Activated naive CD8-positive, alpha-beta T cell treated with anti-CD3 and anti-CD28 coated beads for 36 hours (primary cell): ENCODE measurements around the gene ADAM17. TPM values are rescaled to one million over a fixed set of nuclear protein-coding genes. Genes with fewer than 3 reads are reported as not detected.
"Not testable (repeated sequence)": the region's sequence is repeated elsewhere in the genome, so short reads cannot be mapped to it uniquely, and the experiment has no call there.

Source experiments
- DNase-seq: peaks from one replicate; pipeline ENCODE4 v3.0.0; 2021
- H3K27ac Mint-ChIP-seq: one replicate; pipeline ENCODE4 v1.8.0; 2022; ENCODE audit warnings: mild to moderate bottlenecking, moderate library complexity, mixed read lengths
- H3K27me3 Mint-ChIP-seq: one replicate; pipeline ENCODE4 v1.8.0; 2022; ENCODE audit warnings: mild to moderate bottlenecking, mixed read lengths
- H3K36me3 Mint-ChIP-seq: one replicate; pipeline ENCODE4 v1.8.0; 2021; ENCODE audit warnings: mild to moderate bottlenecking, mixed read lengths
- H3K4me1 Mint-ChIP-seq: one replicate; pipeline ENCODE4 v1.8.0; 2021; ENCODE audit warnings: mixed read lengths
- H3K4me3 Mint-ChIP-seq: one replicate; pipeline ENCODE4 v1.8.0; 2022; ENCODE audit warnings: mild to moderate bottlenecking, moderate library complexity, mixed read lengths
- H3K9me3 Mint-ChIP-seq: one replicate; pipeline ENCODE4 v1.8.0; 2022; ENCODE audit warnings: mixed read lengths
- total RNA-seq, 2 experiments: library from RNA; stranded (reverse); gene quantifications; one replicate each; pipeline ENCODE4 v1.2.3, GENCODE V29; 2021

The ADAM17 gene
- total RNA-seq, 2 experiments from 2014 or later, result 13.4 to 14.5 TPM

DNA sequence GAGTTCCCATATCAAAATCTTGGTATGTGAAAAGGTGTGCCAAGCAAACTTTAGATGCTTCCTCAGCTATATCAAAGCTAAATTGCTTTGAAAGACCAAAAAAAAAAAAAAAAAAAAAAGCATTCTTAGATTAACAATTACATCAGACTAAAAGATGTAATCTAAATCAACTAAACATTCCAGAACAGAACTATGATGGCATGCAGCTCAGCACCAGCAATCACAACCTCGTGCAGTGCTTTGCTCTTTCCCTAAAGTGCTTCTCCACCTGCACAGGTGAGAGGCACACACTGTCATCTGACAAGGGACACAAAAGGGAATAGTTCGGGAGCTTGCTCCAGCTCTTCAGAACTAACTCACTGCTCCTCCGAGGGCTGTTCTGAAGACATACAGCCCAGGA lies 37.5 kb downstream of the ADAM17 start:
- Mint-ChIP-seq H3K4me3 (no peak overlapping the region), H3K36me3 (peaks cover 30% of the 10 kb centered on the region), H3K9me3 (no peaks in the 10 kb centered on the region), H3K4me1 (peaks cover 2% of the 10 kb centered on the region), H3K27ac (no peak overlapping the region), H3K27me3 (no peaks in the 10 kb centered on the region)
- no peak for DNase-seq

DNA sequence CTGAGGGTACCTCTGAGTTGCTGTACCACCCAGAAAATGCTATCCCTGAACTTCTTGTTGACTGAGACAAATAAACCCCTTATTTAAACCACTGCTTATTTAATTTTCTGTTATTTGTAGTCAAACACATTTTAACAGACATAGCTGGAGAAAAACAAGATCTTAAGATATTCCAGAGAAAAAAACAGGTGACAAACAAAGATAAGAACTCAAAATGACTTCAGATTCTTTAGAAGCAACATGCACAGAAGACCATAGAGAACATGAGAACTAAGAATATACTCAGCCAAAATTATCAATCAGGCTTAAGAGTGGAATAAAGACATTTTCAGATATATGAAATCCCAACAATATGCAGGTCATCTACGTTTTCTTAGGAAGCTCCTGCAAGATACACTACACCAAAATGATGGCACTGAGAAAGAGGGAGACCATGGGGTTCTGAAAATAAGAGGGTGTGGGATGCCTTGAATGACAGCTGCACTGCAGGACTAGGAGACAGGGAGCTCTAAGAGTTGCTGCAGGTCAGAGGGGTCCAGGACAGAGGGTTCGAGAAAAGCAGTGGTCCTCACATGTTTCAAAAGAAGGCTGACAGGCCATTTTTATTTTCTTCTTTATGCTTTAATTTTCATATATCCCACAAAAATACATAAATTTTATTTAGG lies 38.4 kb downstream of the ADAM17 start:
- H3K4me3 Mint-ChIP-seq, result no peak overlapping the region
- H3K4me1 Mint-ChIP-seq, result peaks cover 2% of the 10 kb centered on the region
- H3K27ac Mint-ChIP-seq, result no peak overlapping the region
- no peaks in the 10 kb centered on the region for H3K27me3 Mint-ChIP-seq
- no peak for DNase-seq
- no peaks in the 10 kb centered on the region for H3K9me3 Mint-ChIP-seq
- peaks cover 31% of the 10 kb centered on the region for H3K36me3 Mint-ChIP-seq

DNA sequence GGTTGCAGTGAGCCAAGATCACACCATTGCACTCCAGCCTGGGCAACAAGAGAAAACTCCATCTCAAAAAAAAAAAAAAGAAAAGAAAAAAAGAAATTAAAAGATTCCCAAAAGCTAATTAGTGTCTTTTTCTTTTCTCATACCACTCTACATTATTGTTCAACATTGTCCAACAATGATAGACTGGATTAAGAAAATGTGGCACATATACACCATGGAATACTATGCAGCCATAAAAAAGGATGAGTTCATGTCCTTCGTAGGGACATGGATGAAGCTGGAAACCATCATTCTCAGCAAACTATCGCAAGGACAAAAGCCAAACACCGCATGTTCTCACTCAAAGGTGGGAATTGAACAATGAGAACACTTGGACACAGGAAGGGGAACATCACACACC lies 41.7 kb downstream of the ADAM17 start:
- not testable (repeated sequence) for H3K27me3 Mint-ChIP-seq, H3K9me3 Mint-ChIP-seq, H3K4me1 Mint-ChIP-seq, H3K27ac Mint-ChIP-seq, H3K4me3 Mint-ChIP-seq, DNase-seq
- peaks cover 28% of the 10 kb centered on the region for H3K36me3 Mint-ChIP-seq

DNA sequence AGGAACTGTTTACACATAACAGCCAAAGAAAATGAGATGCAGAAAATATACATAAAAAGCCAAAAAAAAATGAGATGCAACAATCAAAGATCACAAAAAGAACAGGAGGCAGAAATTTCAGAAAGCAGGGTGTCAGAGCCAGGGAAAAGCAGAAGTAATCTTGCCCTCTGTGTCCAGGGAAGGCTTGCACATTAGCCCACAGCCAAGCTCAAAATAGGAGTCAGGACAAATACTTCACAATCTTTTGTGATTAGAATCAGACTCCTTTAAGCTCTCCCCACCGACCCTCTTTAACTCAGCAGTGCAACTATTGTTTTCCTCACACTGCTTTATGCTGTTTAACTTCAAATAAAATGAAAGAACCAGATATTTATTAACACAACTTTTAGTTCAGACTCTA lies 46.7 kb downstream of the ADAM17 start:
- H3K27ac Mint-ChIP-seq, result no peak overlapping the region
- H3K4me1 Mint-ChIP-seq, result peaks cover 2% of the 10 kb centered on the region
- H3K4me3 Mint-ChIP-seq, result no peak overlapping the region
- H3K27me3 Mint-ChIP-seq, result no peaks in the 10 kb centered on the region
- H3K9me3 Mint-ChIP-seq, result no peaks in the 10 kb centered on the region
- no peak for DNase-seq
- peaks cover 17% of the 10 kb centered on the region for H3K36me3 Mint-ChIP-seq

DNA sequence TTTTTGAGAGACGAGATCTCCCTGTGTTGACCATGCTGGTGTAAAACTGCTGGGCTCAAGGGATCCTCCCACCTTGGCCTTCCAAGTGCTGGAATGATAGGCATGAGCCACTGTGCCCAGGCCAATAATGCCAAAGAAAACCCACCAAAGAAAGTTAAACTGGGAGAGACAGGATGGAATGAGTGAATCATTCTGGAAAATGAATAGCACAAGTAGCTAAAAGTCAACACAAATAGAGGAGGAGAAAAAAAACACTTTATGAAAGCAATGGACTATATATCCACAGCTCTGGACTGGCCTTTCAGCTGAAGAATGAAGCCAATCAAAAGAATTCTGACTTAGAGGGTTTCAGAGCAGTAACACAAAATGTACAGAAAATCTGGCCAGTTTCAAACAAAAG lies 57.4 kb downstream of the ADAM17 start:
- no peak overlapping the region for H3K4me3 Mint-ChIP-seq
- no peaks in the 10 kb centered on the region for H3K9me3 Mint-ChIP-seq
- H3K27ac Mint-ChIP-seq, result peak overlapping the region; percentile 25
- H3K4me1 Mint-ChIP-seq, result peaks cover 20% of the 10 kb centered on the region
- H3K27me3 Mint-ChIP-seq, result no peaks in the 10 kb centered on the region
- no peak for DNase-seq
- H3K36me3 Mint-ChIP-seq, result peaks cover 28% of the 10 kb centered on the region

DNA sequence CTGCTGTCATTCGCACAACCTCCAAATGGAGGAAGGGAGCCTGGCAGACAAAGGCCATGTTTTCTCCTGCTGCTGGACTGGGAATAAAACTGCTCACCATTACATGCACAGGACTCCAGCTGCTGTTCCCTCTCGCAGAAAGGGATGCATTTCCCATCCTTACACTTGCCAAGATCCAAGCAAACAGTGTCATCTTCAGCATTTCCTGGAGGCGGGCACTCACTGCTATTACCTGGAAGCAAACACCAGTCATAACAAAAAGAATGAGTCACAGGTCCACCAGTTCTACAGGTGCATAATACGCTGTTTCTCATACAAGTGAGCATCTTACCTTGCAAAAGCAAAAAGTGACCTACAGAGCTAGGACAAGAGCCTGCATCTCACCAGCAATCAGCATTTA lies 58.6 kb downstream of the ADAM17 start:
- Mint-ChIP-seq H3K27me3 (no peaks in the 10 kb centered on the region), H3K4me1 (peaks cover 20% of the 10 kb centered on the region), H3K9me3 (no peaks in the 10 kb centered on the region), H3K27ac (peak overlapping the region; percentile 80), H3K4me3 (no peak overlapping the region), H3K36me3 (peaks cover 32% of the 10 kb centered on the region)
- no peak for DNase-seq

DNA sequence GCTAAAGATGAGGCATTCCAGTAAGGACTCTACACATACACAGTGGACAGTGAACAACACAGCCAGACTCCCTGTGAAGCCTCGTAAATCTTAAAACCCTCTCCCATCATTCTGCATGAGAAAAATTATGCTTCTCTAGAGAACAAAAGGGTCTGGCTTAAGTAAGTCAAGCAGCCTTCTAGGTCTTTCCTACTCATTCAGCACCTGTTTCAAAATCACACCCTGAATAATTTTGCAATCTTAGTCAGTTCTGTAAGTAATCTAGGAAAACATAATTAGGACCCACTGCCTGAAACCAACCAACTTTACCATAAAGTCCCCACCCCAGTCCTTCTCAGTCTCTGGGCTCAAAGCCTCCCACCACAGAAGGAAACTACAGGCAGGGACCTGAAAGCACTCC lies 61.5 kb downstream of the ADAM17 start:
- Mint-ChIP-seq H3K27me3 (no peaks in the 10 kb centered on the region), H3K4me1 (peaks cover 23% of the 10 kb centered on the region), H3K27ac (peak overlapping the region; percentile 32), H3K9me3 (no peaks in the 10 kb centered on the region), H3K4me3 (no peak overlapping the region), H3K36me3 (peaks cover 23% of the 10 kb centered on the region)
- DNase-seq, result no peak

DNA sequence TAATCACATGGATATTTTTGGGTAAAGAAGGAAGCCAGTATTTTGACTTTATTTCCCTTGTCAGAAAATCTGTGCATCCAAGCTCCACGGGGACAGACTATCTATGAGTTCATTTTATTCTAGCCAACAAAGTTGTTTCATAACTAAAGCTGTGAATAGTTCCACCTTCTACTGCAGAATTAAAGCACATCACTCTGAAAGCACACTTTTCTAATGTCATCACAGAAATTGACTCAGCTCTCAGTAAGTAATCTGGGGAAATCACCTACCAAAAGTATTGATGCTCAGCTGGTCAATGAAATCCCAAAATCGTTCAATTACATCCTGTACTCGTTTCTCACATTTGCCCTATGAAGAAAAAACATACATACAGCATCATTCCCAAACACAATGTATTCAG lies 62.2 kb downstream of the ADAM17 start:
- peaks cover 22% of the 10 kb centered on the region for H3K36me3 Mint-ChIP-seq
- H3K27ac Mint-ChIP-seq, result peak overlapping the region; percentile 39
- H3K4me1 Mint-ChIP-seq, result peaks cover 29% of the 10 kb centered on the region
- no peak for DNase-seq
- H3K4me3 Mint-ChIP-seq, result no peak overlapping the region
- H3K9me3 Mint-ChIP-seq, result no peaks in the 10 kb centered on the region
- no peaks in the 10 kb centered on the region for H3K27me3 Mint-ChIP-seq

DNA sequence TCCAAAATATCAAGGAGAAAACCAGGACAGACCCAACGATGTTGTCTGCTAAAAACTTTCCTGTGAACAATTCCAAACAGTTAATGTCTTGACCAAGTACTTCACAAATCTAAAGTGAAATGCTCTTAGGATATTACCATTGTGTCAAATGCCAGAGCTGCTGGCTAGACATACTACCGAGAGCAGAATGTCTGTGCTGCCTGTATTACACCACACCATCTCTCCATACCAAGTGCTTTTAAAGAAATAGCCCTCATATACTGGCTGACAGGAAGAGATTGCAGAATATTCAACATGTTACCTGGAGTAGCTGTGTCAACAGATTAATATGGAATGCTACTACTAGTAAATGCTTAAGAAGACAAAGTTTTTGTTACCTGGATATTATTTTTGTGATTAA lies 62.7 kb downstream of the ADAM17 start:
- no peaks in the 10 kb centered on the region for H3K9me3 Mint-ChIP-seq
- no peak overlapping the region for H3K27ac Mint-ChIP-seq
- H3K4me3 Mint-ChIP-seq, result no peak overlapping the region
- peaks cover 23% of the 10 kb centered on the region for H3K36me3 Mint-ChIP-seq
- no peaks in the 10 kb centered on the region for H3K27me3 Mint-ChIP-seq
- H3K4me1 Mint-ChIP-seq, result peaks cover 30% of the 10 kb centered on the region
- DNase-seq, result no peak

DNA sequence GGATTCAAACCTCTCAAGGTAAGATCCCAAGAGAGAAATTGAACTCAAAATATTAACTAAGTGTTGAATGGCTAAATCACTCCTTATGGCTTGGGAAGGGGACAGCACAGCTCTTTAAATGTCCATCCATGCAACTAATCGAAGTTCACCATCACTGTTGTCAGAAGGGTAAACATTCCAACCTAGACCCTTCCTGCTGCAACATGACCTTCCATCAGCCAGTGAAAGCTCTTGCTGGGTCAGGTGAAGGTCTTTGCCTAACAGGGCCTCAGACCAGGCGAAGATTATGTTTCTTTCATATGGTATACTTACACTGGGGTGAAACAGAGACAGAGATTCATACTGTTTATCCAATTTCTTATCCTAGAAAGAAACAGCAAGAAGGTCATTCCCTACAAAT lies 64.8 kb downstream of the ADAM17 start:
- no peak overlapping the region for H3K4me3 Mint-ChIP-seq
- H3K36me3 Mint-ChIP-seq, result peaks cover 24% of the 10 kb centered on the region
- H3K4me1 Mint-ChIP-seq, result peaks cover 28% of the 10 kb centered on the region
- DNase-seq, result no peak
- no peaks in the 10 kb centered on the region for H3K27me3 Mint-ChIP-seq
- no peaks in the 10 kb centered on the region for H3K9me3 Mint-ChIP-seq
- H3K27ac Mint-ChIP-seq, result no peak overlapping the region

DNA sequence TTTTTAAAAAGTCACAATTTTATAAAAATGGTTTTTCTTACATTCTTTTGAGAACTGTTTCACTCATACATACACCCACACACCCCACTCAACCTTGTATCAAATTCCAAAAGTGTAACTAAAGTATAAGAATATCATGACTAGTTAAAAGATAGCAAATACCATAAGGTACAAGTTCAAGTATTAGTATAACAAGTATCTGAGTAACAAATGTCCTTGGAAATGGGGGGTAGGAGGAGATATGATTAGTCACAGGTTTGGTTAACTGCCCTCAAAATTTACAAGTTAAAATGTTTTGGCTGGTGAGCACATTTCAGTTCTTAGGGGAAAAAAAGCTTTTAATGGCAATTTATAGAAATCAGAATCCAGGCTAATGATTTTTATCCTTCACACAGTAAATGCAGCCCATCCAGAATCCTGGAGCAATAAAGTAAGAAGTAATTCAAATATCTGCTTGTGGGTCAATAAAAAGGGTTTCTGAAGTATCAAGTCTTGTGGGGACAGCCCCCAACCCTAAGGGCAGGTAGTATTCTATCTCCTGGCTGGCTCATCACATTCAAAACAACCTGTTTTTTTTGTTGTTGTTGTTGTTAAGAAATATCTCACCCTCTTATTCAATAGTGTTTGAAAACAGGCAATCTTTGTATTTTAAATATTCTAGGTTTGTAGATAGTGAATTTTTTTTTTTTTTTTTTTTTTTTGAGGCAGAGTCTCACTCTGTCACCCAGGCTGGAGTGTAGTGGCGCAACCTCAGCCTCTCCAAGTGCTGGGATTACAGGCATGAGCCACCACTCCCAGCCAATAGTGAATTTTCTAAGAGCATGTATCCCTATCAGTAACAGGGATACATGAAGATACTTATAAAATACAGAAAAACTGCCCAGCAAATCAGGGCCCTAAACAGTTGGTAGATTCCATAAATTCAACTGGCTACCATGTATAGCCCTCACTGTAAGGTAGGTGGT lies 66.8 kb downstream of the ADAM17 start:
- peaks cover 21% of the 10 kb centered on the region for H3K4me1 Mint-ChIP-seq
- peak overlapping the region; percentile 44 for H3K27ac Mint-ChIP-seq
- H3K36me3 Mint-ChIP-seq, result peaks cover 28% of the 10 kb centered on the region
- no peak for DNase-seq
- H3K27me3 Mint-ChIP-seq, result no peaks in the 10 kb centered on the region
- no peak overlapping the region for H3K4me3 Mint-ChIP-seq
- H3K9me3 Mint-ChIP-seq, result no peaks in the 10 kb centered on the region

DNA sequence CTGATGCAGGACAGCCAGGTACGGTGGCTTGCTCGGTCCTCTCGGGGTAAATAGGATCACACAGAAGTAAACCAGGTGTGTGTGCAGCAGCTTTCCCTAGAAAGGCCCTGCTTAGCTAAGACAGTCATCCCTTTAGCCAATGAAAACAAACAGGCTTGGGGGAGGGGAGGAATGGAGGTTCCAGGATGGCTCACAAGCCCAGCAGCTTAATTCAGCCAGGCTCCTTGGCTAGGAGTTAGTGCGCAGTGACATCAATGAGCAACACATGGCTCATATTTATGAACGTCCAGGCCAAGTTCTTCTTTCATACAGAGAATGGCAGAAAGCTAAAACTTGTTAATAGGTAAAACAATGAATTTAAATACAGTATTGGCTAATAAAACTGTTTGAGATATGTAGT lies 71.1 kb downstream of the ADAM17 start:
- Mint-ChIP-seq H3K36me3 (peaks cover 23% of the 10 kb centered on the region), H3K27ac (no peak overlapping the region), H3K9me3 (no peaks in the 10 kb centered on the region), H3K4me3 (no peak overlapping the region), H3K4me1 (peaks cover 17% of the 10 kb centered on the region), H3K27me3 (no peaks in the 10 kb centered on the region)
- no peak for DNase-seq

DNA sequence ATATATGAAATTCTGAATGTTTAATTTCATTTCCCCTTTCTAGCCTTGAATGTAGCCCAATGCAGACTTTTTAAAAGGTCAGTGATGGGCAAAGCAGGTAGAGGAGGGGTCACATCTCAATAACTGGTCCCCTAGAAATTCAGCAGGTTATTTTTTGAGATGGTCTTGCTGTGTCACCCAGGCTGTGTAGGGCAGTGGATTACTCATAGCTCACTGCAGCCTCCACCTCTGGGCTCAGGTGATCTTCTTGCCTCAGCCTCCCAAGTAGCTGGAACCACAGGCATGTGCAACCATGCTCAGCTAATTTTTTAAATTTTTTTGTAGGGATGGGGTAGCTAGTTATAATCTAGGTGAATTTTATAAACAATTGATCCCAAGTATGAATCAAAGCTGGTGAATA lies 72.5 kb downstream of the ADAM17 start:
- Mint-ChIP-seq H3K36me3 (peaks cover 28% of the 10 kb centered on the region), H3K9me3 (no peaks in the 10 kb centered on the region), H3K27ac (no peak overlapping the region)

DNA sequence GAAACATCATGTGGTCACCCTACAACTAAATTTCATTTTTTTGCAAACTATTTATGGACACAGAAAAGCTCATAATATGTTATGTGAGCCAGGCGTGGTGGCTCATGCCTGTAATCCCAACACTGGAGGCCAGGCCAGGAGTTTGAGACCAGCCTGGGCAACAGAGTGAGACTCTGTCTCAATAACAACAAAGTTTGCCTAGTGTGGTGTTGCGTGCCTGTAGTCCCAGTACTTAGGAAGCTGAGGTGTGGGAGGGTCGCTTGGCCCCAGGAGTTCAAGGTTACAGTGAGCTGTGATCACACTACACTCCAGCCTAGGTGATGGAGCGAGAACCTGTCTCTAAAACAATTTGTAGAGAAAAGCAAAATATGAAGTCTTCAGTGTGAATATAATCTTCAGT lies 75.5 kb downstream of the ADAM17 start:
- no peak overlapping the region for H3K4me3 Mint-ChIP-seq
- no peaks in the 10 kb centered on the region for H3K27me3 Mint-ChIP-seq
- H3K36me3 Mint-ChIP-seq, result peaks cover 33% of the 10 kb centered on the region
- DNase-seq, result no peak
- peak overlapping the region; percentile 72 for H3K27ac Mint-ChIP-seq
- no peaks in the 10 kb centered on the region for H3K9me3 Mint-ChIP-seq
- peaks cover 41% of the 10 kb centered on the region for H3K4me1 Mint-ChIP-seq

More for the DNA sequence above, 72.5 kb downstream of the ADAM17 start:
- Mint-ChIP-seq H3K4me3 (no peak overlapping the region), H3K27me3 (no peaks in the 10 kb centered on the region), H3K4me1 (peaks cover 18% of the 10 kb centered on the region)
- no peak for DNase-seq

DNA sequence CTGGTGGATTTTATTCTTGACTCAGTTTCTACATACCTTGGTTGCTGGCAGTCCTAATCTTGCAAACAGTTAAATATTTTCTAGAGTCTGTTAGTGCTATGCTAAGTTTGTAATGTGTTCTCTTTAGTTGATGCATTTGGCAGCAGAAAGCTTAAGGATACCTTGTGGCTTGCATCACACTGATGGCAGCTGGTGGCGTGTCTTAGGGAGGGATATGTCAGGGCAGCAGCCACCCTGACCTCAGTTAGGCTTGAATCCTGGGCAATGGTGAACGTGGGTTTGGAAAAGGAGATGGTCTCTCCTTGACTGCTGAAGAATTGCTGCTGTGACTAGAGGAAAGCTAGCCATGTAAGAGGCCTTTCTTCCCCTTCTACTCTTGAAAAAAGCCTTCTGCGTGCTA lies 77.1 kb downstream of the ADAM17 start:
- no peak for DNase-seq
- Mint-ChIP-seq H3K27ac (no peak overlapping the region), H3K27me3 (no peaks in the 10 kb centered on the region), H3K4me1 (peaks cover 41% of the 10 kb centered on the region), H3K36me3 (peaks cover 32% of the 10 kb centered on the region), H3K4me3 (no peak overlapping the region), H3K9me3 (no peaks in the 10 kb centered on the region)
